Left renal pelvis (tissue), 4 donors: ENCODE measurements around the gene BEAN1. TPM values are rescaled to one million over a fixed set of nuclear protein-coding genes. Genes with fewer than 3 reads are reported as not detected.

Experiments
- DNase-seq, 4 donors: peaks; one replicate each; pipeline ENCODE4 v3.0.0-alpha.2; 2013; ENCODE audit warnings: low read depth in 4 of 4, low spot score in 3 of 4
- polyA plus RNA-seq, 4 donors: library from polyadenylated mRNA; unstranded; fragments of 120-200 nt; gene quantifications; one replicate each; pipeline ENCODE4 v1.2.1, GENCODE V29; 2013; ENCODE audit not compliant: insufficient read length in 4 of 4

BEAN1 gene
- polyA plus RNA-seq, 4 donors, result 0.66 to 2.9 (median 1.5) TPM

- no peak for DNase-seq
Measured at GRCh38 chr16:66416939-66417700, 10.0 kb upstream of the BEAN1 start.

- DNase-seq, result no peak
Measured at GRCh38 chr16:66418165-66418962, 8.7 kb upstream of the BEAN1 start.

DNA sequence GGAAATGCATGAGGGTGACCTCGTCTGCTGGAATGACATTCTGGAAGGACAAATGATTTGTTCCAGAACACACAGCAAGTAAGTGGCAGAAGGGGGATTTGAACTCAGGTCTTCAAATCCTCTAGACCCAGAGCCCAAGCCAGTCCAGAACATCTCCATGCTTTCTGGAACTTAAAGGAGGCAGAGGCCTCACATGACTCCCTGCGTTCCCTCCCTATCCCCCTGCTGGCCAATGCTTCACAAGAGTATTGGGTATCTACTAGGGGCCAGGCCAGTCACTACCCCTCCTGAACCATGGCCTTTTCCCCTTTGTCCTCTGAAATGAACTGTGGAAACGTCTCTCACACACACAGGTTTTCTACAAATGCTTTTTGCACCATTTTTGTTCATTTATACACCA, 7.6 kb upstream of the BEAN1 start:
- no peak for DNase-seq

GRCh38 chr16:66420396-66420795, 6.7 kb upstream of the BEAN1 start:
- DNase-seq, result no peak

DNA sequence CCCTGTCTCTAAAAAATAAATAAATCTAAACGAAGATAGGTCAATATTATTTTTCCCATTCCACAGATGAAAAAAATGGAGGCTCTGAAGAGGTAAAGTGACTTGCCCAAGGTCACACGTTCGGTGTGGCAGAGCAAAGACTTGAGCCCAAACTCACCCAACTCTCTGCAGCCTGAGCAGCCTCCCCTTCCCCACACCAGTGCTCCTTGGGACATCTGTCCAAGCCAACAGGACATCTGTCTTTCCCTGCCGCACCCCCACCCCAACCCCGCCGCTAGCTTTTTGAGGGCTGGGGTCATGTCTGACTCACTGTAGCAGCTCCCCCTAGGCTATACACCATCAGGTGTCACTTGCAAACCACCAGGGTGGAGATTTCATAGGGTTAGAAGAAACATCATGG, 5.2 kb upstream of the BEAN1 start:
- DNase-seq, result no peak

GRCh38 chr16:66422366-66422765, 4.7 kb upstream of the BEAN1 start:
- no peak for DNase-seq

DNA sequence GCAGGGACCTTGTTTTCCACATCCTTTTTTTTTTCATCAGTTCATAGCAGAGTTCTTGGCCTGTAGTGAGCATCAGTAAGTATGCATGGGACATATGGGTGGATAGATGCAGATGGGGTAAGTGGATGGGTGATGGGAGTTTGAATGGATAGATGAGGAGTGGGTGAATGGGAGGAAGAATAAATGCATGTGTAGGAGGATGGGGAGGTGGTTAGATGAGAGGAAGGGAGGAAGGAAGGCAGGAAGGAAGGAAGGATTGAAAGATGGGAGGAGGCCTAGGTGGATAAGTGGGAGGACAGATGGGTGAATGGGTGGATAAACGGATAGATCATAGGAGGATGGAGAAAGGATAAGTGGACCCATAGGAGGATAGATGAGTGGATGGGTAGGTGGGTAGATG, 3.9 kb upstream of the BEAN1 start:
- DNase-seq, result no peak

- no peak for DNase-seq
Measured at GRCh38 chr16:66425651-66426050, 1.4 kb upstream of the BEAN1 start.

- no peak for DNase-seq
Measured at GRCh38 chr16:66426112-66427035, 721 bp upstream of the BEAN1 start.

DNA sequence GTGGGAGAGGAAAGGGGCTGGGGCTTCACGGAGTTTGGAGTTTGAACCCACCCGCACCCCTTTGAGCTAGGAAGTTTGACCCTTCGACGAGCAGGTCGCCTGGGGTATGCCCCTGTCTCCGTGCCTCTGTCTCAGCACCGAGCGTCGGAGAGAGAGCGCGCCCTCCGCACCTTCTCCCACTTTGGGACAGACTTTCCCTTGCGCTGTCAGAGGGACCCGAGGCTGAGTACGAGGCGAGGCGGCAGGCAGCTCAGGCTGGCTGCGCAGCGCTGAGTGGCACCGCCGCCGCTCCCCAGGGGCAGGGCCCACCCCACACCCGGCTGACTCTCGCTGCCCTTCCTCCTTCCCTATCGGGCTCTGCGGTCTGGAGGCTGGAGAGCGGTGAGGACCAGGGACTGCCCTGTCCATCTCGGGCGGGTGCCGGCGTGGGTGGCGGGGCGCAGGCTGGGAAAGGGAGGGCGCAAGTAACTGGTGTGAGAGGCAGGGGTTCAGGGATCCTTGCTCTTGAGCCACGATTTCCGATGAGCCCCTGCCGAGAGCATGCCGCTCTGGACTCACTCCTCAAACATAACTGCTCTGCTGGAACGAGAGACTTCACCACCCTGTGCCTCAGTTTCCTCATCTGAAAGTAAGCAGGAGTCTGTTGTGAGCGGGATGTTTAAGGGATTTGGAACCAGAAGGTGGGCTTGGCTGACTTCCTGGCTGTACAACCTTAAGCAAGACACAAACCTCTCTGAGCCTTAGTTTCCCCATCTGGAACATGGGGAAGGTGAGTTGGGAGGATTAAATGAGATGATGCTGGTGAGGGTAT, 981 bp downstream of the BEAN1 start:
- no peak for DNase-seq

DNA sequence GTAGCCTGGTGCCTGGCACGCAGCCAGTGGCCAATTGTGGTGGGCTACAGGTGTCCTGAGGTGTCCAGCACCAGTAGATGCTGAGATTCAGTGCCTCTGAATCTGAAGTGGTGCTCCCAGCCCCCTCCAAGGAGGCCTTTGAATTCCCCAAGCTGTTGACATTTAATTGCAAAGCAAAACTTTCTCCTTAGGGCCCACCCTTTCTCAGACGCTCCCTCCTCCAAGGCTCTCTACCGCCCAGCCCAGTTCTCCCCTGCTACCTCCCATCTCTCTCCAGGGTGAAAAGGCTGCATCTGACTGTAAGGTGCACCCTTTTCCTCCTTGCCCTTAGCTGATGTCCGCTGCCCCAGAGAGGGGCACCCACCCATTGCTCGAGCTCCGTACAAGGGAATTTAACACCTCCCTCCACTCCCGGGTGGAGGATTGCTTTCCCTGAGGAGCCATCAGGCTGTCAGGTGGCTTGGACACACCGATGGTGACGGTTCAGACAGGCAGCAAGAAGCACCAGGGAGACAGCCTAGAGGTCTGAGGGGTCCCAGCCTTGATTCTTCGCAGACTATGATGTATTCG, 1.7 kb downstream of the BEAN1 start:
- DNase-seq, result no peak

DNA sequence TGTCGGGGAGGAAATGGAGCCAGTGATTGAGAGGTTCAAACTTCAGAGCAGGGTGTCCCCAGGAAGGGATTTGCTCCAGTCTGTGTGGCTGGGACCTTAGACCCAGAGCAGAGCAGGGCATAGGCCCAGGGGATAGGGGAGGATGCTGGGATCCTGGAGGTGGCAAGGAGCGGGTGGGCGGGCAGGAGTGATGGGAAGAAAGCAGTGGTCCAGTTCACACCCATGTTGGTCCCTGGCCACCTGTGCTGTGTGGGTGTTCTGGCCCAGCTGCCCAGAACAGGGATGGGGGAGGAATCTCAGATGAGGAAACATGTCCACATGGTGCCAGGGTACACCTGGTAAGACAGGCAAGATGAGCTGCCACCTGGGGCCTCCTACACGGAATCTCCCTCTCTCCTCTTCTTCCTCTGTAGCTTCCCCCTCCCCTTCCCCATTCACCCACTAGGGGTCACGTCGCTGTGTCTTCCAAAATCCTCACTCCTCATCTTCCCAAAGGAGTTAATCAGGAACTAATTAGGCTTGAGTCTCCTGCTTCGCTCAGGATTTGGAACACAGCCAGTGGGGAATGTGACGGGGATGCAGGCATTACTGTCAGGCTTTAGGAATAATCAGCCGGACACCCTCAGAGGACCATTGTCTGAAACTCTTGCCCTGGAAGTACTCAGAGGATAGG, 2.3 kb downstream of the BEAN1 start:
- no peak for DNase-seq

DNA sequence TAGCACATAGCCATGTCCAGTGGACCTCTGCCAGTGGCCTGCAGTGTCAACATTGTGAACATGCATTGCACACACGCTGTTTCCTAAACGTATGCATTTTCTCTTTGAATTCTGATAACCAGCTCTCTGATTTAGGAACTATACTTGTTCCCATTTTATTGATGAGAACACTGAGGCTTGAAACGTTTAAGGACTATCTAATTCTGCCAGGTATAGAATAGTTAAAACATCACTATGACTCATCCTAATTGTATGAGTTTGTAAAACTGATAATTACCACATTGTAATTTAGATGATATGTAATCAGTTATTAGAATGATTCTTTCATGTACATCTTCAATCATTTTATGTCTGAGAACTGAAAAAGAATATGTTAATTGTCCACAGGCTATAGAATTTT, 3.1 kb downstream of the BEAN1 start:
- no peak for DNase-seq

DNA sequence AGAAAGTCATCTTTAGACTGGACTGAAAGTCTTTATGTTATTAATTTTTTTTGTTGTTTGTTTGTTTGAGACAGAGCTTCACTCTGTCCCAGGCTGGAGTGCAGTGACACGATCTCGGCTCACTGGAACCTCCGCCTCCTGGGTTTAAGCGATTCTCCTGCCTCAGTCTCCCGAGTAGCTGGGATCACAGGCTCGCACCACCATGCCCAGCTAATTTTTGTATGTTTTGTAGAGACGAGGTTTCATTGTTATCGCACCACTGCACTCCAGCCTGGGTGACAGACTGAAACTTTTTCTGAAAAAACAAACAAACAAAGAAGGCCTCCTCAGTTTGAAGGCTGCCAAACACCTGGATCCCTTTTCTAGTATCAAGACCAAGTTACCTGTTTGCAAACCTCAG, 4.7 kb downstream of the BEAN1 start:
- DNase-seq, result no peak

GRCh38 chr16:66432429-66432828, 5.3 kb downstream of the BEAN1 start:
- DNase-seq, result no peak

DNA sequence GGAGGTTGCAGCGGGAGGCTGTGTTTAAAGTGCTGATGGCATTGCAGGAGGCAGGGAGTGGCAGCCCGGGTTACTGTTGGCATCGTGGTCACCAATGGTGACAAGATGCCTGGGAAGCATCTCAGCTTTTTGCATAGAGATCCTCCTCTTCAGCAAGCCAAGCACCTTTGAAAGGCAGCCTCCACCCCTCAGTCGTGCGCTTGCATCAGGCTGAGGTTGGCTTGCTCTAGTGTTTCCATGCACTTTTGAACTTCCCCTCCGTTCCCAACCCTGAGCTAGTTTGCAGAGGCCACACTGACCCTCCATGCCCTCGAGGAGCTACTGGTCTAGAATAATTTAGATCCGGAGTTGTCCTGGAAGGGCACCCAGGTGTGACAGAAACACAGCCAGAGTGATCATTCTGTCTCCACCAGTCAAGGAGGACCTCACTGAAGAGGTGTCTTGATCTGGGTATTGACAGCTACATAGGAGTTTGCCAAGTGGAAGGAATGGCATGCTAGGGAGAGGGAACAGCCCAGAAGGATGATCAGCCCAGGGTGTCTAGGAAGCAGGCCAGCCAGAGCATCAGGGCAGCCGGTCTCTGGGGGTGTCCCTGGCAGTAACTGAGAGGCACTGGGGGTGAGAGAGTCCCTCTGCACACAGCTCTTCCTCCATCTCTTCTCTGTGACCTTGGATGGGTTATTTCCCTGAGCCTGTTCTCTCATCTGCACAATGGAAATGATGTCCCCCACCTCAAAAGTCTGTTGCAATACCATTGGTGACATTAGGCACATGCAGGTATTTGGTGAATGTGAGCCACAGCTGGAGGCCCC, 7.7 kb downstream of the BEAN1 start:
- DNase-seq, result no peak

- DNase-seq, result no peak
Measured at GRCh38 chr16:66435896-66436295, 8.8 kb downstream of the BEAN1 start.

GRCh38 chr16:66437391-66437945, 10.4 kb downstream of the BEAN1 start:
- no peak for DNase-seq
